Stomach (tissue), 4 donors: ENCODE measurements around the gene CPSF7.

Experiments
- EP300 ChIP-seq: sonication (generic); formaldehyde crosslinking; IDR thresholded peaks from one replicate; pipeline ENCODE4 v1.6.1; 2017; ENCODE audit warnings: antibody characterized with exemption
- POLR2A ChIP-seq, 4 donors: fragments of 450-650 bp; IDR thresholded peaks; one replicate each; pipeline ENCODE4 v1.6.1; 2016; ENCODE audit warnings: antibody characterized with exemption in 4 of 4, control low read depth in 2 of 4, mild to moderate bottlenecking in 1 of 4, moderate library complexity in 1 of 4
- POLR2AphosphoS5 ChIP-seq, 3 donors: sonication (generic); formaldehyde crosslinking; IDR thresholded peaks; one replicate each; pipeline ENCODE4 v1.6.1; 2016; ENCODE audit warnings: antibody characterized with exemption in 3 of 3
- TF ChIP-seq, protein P1 (sequence below), 7 experiments: fragments of 450-650 bp in 4 of 7; fragments of 200-600 bp in 3 of 7; sonication (generic) in 3 of 7; IDR thresholded peaks; one replicate each; pipeline ENCODE4 v1.5.1; 2016 to 2019; ENCODE audit warnings: antibody characterized with exemption in 7 of 7, control low read depth in 2 of 7, mild to moderate bottlenecking in 1 of 7

DNA sequence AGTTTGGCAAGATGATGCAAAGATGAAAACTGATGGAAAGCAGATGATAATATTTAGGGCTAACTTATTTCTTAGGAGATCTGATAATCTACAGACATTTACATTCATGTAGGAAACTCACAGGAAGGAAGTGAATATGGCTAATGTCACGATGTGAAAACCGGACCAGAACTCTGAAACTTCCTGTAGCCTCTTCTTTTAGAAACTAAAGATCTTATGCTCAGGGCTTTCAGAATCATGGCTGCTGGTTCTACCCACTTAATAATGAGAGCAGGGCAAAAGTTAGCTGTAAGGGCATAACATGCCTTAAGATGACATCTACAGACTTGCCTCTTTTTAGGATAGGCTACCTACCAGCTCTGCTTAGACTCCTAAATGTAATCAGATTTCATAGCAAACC, 15.2 kb downstream of the CPSF7 start:
- TF ChIP-seq, protein P1, sequence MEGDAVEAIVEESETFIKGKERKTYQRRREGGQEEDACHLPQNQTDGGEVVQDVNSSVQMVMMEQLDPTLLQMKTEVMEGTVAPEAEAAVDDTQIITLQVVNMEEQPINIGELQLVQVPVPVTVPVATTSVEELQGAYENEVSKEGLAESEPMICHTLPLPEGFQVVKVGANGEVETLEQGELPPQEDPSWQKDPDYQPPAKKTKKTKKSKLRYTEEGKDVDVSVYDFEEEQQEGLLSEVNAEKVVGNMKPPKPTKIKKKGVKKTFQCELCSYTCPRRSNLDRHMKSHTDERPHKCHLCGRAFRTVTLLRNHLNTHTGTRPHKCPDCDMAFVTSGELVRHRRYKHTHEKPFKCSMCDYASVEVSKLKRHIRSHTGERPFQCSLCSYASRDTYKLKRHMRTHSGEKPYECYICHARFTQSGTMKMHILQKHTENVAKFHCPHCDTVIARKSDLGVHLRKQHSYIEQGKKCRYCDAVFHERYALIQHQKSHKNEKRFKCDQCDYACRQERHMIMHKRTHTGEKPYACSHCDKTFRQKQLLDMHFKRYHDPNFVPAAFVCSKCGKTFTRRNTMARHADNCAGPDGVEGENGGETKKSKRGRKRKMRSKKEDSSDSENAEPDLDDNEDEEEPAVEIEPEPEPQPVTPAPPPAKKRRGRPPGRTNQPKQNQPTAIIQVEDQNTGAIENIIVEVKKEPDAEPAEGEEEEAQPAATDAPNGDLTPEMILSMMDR (IDR thresholded peaks at IDR 0.05), result no peak
- TF ChIP-seq POLR2AphosphoS5 (IDR thresholded peaks at IDR 0.05) (no peak), EP300 (no peak), POLR2A (IDR thresholded peaks at IDR 0.05) (no peak)
